Measurements from ENCODE around the gene HSF5. TPM values are rescaled to one million over a fixed set of nuclear protein-coding genes. Genes with fewer than 3 reads are reported as not detected.

The HSF5 gene
- total and polyA plus RNA-seq, 4 donors: 0.09 to 0.17 TPM; not detected in 2

DNA sequence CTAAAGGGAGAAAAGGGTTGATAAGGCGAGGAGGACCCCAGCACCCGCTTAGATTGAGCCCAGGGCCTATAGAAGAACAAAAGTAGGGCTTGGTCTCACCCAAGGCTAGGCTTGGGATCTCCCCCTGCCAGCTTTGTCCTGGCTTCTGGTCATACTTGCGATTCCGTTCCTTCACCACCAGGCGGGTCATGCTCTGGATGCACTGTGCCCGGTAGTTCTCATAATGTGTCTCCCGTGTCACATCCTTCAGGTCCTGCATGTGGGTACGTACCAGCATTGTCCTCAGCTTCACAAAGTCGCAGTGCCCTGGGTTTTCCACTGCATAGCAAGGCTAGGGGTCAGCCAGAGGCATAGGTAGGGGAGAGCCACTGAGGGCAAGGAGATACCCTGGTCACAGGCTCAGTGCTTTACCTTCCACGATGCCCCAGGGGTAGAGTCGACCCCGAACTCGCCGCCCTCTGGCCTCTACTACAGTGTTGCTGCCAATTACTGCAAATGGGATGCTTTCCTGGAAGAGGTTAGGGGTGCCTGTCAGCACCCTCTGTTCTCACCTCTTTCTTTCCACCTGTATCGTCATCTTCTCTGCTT is 32.7 kb upstream of the HSF5 start:
- 79% methylated on average over 15 of the region's 15 CpGs for WGBS
- no peak for DNase-seq (ENCODE audit: low spot score)
- Histone ChIP-seq H3K27me3 (ENCODE audit: control insufficient read depth in 4 of 4, insufficient read depth in 4 of 4, low read length in 3 of 4) (no peaks in the 10 kb centered on the region), H3K4me1 (ENCODE audit: control insufficient read depth in 4 of 4, insufficient read depth in 4 of 4, low read length in 3 of 4) (peaks cover 0 to 28% (median 21%) of the 10 kb centered on the region in 4 donors), H3K4me3 (ENCODE audit: low read depth in 1 of 3, low read length in 3 of 3) (no peak overlapping the region), H3K27ac (ENCODE audit: low read depth in 1 of 2, low read length in 2 of 2) (no peak overlapping the region), H3K36me3 (ENCODE audit: control insufficient read depth in 4 of 4, insufficient read depth in 3 of 4, low read depth in 1 of 4, low read length in 3 of 4) (no peaks in the 10 kb centered on the region), H3K9ac (ENCODE audit: low read depth in 1 of 2, low read length in 2 of 2) (no peak overlapping the region), H3K9me3 (ENCODE audit: control insufficient read depth in 4 of 4, low read length in 3 of 4) (no peaks in the 10 kb centered on the region)
- TF ChIP-seq NR2F2 (IDR thresholded peaks at IDR 0.05) (no peak), YY1 (IDR thresholded peaks at IDR 0.05) (no peak), JUND (IDR thresholded peaks at IDR 0.05) (no peak), FOXA2 (IDR thresholded peaks at IDR 0.05) (no peak), GABPA (IDR thresholded peaks at IDR 0.05 in 1 of 2, conservative IDR thresholded peaks at IDR 0.05 in 1 of 2) (no peak), RAD21 (IDR thresholded peaks at IDR 0.05) (peak in 1 of 2 donors; percentile 62), TAF1 (conservative IDR thresholded peaks at IDR 0.05) (no peak), HNF4G (IDR thresholded peaks at IDR 0.05) (no peak), SP1 (IDR thresholded peaks at IDR 0.05) (no peak), RXRA (IDR thresholded peaks at IDR 0.05) (no peak)
- TF ChIP-seq, protein P1, sequence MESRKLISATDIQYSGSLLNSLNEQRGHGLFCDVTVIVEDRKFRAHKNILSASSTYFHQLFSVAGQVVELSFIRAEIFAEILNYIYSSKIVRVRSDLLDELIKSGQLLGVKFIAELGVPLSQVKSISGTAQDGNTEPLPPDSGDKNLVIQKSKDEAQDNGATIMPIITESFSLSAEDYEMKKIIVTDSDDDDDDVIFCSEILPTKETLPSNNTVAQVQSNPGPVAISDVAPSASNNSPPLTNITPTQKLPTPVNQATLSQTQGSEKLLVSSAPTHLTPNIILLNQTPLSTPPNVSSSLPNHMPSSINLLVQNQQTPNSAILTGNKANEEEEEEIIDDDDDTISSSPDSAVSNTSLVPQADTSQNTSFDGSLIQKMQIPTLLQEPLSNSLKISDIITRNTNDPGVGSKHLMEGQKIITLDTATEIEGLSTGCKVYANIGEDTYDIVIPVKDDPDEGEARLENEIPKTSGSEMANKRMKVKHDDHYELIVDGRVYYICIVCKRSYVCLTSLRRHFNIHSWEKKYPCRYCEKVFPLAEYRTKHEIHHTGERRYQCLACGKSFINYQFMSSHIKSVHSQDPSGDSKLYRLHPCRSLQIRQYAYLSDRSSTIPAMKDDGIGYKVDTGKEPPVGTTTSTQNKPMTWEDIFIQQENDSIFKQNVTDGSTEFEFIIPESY (IDR thresholded peaks at IDR 0.05): no peak
- TF ChIP-seq, protein P2, sequence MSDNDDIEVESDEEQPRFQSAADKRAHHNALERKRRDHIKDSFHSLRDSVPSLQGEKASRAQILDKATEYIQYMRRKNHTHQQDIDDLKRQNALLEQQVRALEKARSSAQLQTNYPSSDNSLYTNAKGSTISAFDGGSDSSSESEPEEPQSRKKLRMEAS (IDR thresholded peaks at IDR 0.05): no peak
- TF ChIP-seq, protein P3, sequence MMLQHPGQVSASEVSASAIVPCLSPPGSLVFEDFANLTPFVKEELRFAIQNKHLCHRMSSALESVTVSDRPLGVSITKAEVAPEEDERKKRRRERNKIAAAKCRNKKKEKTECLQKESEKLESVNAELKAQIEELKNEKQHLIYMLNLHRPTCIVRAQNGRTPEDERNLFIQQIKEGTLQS (IDR thresholded peaks at IDR 0.05): no peak
- TF ChIP-seq, protein P4, sequence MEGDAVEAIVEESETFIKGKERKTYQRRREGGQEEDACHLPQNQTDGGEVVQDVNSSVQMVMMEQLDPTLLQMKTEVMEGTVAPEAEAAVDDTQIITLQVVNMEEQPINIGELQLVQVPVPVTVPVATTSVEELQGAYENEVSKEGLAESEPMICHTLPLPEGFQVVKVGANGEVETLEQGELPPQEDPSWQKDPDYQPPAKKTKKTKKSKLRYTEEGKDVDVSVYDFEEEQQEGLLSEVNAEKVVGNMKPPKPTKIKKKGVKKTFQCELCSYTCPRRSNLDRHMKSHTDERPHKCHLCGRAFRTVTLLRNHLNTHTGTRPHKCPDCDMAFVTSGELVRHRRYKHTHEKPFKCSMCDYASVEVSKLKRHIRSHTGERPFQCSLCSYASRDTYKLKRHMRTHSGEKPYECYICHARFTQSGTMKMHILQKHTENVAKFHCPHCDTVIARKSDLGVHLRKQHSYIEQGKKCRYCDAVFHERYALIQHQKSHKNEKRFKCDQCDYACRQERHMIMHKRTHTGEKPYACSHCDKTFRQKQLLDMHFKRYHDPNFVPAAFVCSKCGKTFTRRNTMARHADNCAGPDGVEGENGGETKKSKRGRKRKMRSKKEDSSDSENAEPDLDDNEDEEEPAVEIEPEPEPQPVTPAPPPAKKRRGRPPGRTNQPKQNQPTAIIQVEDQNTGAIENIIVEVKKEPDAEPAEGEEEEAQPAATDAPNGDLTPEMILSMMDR (IDR thresholded peaks at IDR 0.05; ENCODE audit: low read depth, low read length, missing input control): peak; percentile 32
- TF ChIP-seq, protein P5, sequence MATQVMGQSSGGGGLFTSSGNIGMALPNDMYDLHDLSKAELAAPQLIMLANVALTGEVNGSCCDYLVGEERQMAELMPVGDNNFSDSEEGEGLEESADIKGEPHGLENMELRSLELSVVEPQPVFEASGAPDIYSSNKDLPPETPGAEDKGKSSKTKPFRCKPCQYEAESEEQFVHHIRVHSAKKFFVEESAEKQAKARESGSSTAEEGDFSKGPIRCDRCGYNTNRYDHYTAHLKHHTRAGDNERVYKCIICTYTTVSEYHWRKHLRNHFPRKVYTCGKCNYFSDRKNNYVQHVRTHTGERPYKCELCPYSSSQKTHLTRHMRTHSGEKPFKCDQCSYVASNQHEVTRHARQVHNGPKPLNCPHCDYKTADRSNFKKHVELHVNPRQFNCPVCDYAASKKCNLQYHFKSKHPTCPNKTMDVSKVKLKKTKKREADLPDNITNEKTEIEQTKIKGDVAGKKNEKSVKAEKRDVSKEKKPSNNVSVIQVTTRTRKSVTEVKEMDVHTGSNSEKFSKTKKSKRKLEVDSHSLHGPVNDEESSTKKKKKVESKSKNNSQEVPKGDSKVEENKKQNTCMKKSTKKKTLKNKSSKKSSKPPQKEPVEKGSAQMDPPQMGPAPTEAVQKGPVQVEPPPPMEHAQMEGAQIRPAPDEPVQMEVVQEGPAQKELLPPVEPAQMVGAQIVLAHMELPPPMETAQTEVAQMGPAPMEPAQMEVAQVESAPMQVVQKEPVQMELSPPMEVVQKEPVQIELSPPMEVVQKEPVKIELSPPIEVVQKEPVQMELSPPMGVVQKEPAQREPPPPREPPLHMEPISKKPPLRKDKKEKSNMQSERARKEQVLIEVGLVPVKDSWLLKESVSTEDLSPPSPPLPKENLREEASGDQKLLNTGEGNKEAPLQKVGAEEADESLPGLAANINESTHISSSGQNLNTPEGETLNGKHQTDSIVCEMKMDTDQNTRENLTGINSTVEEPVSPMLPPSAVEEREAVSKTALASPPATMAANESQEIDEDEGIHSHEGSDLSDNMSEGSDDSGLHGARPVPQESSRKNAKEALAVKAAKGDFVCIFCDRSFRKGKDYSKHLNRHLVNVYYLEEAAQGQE (IDR thresholded peaks at IDR 0.05): no peak

Data from liver (tissue), 9 donors.